ENCODE results near the gene MGAT3. TPM values are rescaled to one million over a fixed set of nuclear protein-coding genes. Genes with fewer than 3 reads are reported as not detected.

MGAT3 gene
- total RNA-seq, 1 donor from 2014 or later = 43.6 TPM

GRCh38 chr22:39535831-39536449, 79.1 kb downstream of the MGAT3 start:
- peaks cover 7% of the 10 kb centered on the region for H3K27me3 Mint-ChIP-seq (ENCODE audit: low read depth)
- H3K4me1 Mint-ChIP-seq = peaks cover 18% of the 10 kb centered on the region
- no peak overlapping the region for H3K4me3 Mint-ChIP-seq
- H3K27ac Mint-ChIP-seq = no peak overlapping the region
- H3K9me3 Mint-ChIP-seq = no peaks in the 10 kb centered on the region
- no peak for DNase-seq (ENCODE audit: low spot score in 2 of 2, unreplicated experiment in 2 of 2)
- no peaks in the 10 kb centered on the region for H3K36me3 Mint-ChIP-seq
- no peak for TF ChIP-seq CTCF (IDR thresholded peaks at IDR 0.05; ENCODE audit: unreplicated experiment)

GRCh38 chr22:39536711-39537110, 79.9 kb downstream of the MGAT3 start:
- Mint-ChIP-seq H3K36me3 (no peaks in the 10 kb centered on the region), H3K9me3 (no peaks in the 10 kb centered on the region), H3K27me3 (ENCODE audit: low read depth) (peaks cover 7% of the 10 kb centered on the region), H3K4me3 (no peak overlapping the region), H3K27ac (no peak overlapping the region), H3K4me1 (peaks cover 11% of the 10 kb centered on the region)
- DNase-seq (ENCODE audit: low spot score in 2 of 2, unreplicated experiment in 2 of 2) = no peak
- no peak for TF ChIP-seq CTCF (IDR thresholded peaks at IDR 0.05; ENCODE audit: unreplicated experiment)

- no peak for DNase-seq (ENCODE audit: low spot score in 2 of 2, unreplicated experiment in 2 of 2)
- no peak overlapping the region for H3K4me3 Mint-ChIP-seq
- no peak for TF ChIP-seq CTCF (IDR thresholded peaks at IDR 0.05; ENCODE audit: unreplicated experiment)
- H3K36me3 Mint-ChIP-seq = no peaks in the 10 kb centered on the region
- peaks cover 9% of the 10 kb centered on the region for H3K27me3 Mint-ChIP-seq (ENCODE audit: low read depth)
- H3K9me3 Mint-ChIP-seq = no peaks in the 10 kb centered on the region
- peaks cover 2% of the 10 kb centered on the region for H3K4me1 Mint-ChIP-seq
- H3K27ac Mint-ChIP-seq = no peak overlapping the region
Measured at GRCh38 chr22:39537975-39538374, 81.2 kb downstream of the MGAT3 start.

Other genes with a start within 250 kb of the MGAT3 start
- 14.2 to 15.2 TPM (median 14.7 TPM) in 3 replicates for gene PDGFB, start 212.0 kb upstream of the MGAT3 start, total RNA-seq
- gene RPL3, start 137.4 kb upstream of the MGAT3 start, total RNA-seq = 2,423 to 2,513 TPM (median 2,494 TPM) in 3 replicates
- 37.4 to 38.9 TPM (median 38.9 TPM) in 3 replicates for gene SYNGR1, start 107.0 kb upstream of the MGAT3 start, total RNA-seq
- 30.1 to 32.9 TPM (median 30.6 TPM) in 3 replicates for gene TAB1, start 57.2 kb upstream of the MGAT3 start, total RNA-seq
- 29.7 to 35.0 TPM (median 31.9 TPM) in 3 replicates for gene MIEF1, start 45.3 kb downstream of the MGAT3 start, total RNA-seq
- gene ATF4, start 63.5 kb downstream of the MGAT3 start, total RNA-seq = 361 to 378 TPM (median 363 TPM) in 3 replicates
- gene RPS19BP1, start 75.7 kb downstream of the MGAT3 start, total RNA-seq = 30.6 to 33.0 TPM (median 31.9 TPM) in 3 replicates
- gene CACNA1I, start 113.7 kb downstream of the MGAT3 start, total RNA-seq = 0.27 to 0.31 TPM (median 0.27 TPM) in 3 replicates